Smooth muscle cell (in vitro differentiated cells): ENCODE measurements around the gene CORO1A. TPM values are rescaled to one million over a fixed set of nuclear protein-coding genes. Genes with fewer than 3 reads are reported as not detected.

ENCODE experiments used
- DNase-seq: peaks from one replicate; lab custom pipeline; 2025; ENCODE audit not compliant: unreplicated experiment; lab: John Stamatoyannopoulos, UW
- H2AFZ ChIP-seq: fragments of 200-600 bp; sonication (generic); 2 replicates; pipeline ENCODE4 v1.6.0; 2016; ENCODE audit warnings: antibody characterized with exemption, low read depth, mild to moderate bottlenecking
- H3F3A ChIP-seq: fragments of 200-600 bp; sonication (generic); 2 replicates; pipeline ENCODE4 v1.6.0; 2017; ENCODE audit warnings: antibody characterized with exemption, low read depth
- H3K27ac ChIP-seq: fragments of 200-600 bp; sonication (generic); 2 replicates; pipeline ENCODE4 v1.5.1; 2016; ENCODE audit warnings: low read depth, mild to moderate bottlenecking
- H3K27me3 ChIP-seq: fragments of 200-600 bp; sonication (generic); 2 replicates; pipeline ENCODE4 v1.6.1; 2016; ENCODE audit warnings: low read depth, mild to moderate bottlenecking
- H3K36me3 ChIP-seq: fragments of 200-600 bp; sonication (generic); 2 replicates; pipeline ENCODE4 v1.5.1; 2016; ENCODE audit warnings: low read depth
- H3K4me1 ChIP-seq: fragments of 200-600 bp; sonication (generic); 2 replicates; pipeline ENCODE4 v1.5.1; 2016; ENCODE audit warnings: low read depth
- H3K4me2 ChIP-seq: fragments of 200-600 bp; sonication (generic); 2 replicates; pipeline ENCODE4 v1.6.0; 2016; ENCODE audit warnings: mild to moderate bottlenecking
- H3K4me3 ChIP-seq: fragments of 200-600 bp; sonication (generic); 2 replicates; pipeline ENCODE4 v1.5.1; 2016; ENCODE audit warnings: mild to moderate bottlenecking
- H3K79me2 ChIP-seq: fragments of 200-600 bp; sonication (generic); 2 replicates; pipeline ENCODE4 v1.6.0; 2016; ENCODE audit warnings: low read depth, mild to moderate bottlenecking
- H3K9ac ChIP-seq: fragments of 200-600 bp; sonication (generic); 2 replicates; pipeline ENCODE4 v1.6.0; 2016; ENCODE audit warnings: low read depth
- H3K9me3 ChIP-seq: fragments of 200-600 bp; sonication (generic); replicated peaks from 2 replicates; pipeline ENCODE4 v1.5.1; 2016; ENCODE audit warnings: low read depth
- H4K20me1 ChIP-seq: fragments of 200-600 bp; sonication (generic); 2 replicates; pipeline ENCODE4 v1.6.0; 2016; ENCODE audit warnings: low read depth
- WGBS: methylation state at CpG from one replicate; pipeline ENCODE4 v1.1.7; 2016; ENCODE audit warnings: low lambda C conversion rate; 5-methylcytosine and 5-hydroxymethylcytosine counted together
- polyA plus RNA-seq: library from polyadenylated mRNA; unstranded; fragments of >200 nt; fragmentation: Nextera tagmentation; extraction: Ambion mirVana; gene quantifications from 2 replicates; pipeline ENCODE4 v1.2.1, GENCODE V29; 2016
- total RNA-seq: library from RNA; depleted of rRNA; stranded (reverse); fragments of >200 nt; gene quantifications from 2 replicates; pipeline ENCODE4 v1.2.3, GENCODE V29; 2014
- TF ChIP-seq, protein P1 (sequence below): fragments of 200-600 bp; sonication (generic); IDR thresholded peaks from 2 replicates; pipeline ENCODE4 v1.5.1; 2017; ENCODE audit warnings: borderline replicate concordance, mild to moderate bottlenecking, antibody characterized with exemption; ENCODE audit not compliant: insufficient read depth, poor library complexity, severe bottlenecking

CORO1A gene
- total and polyA plus RNA-seq, 2 experiments from 2014 or later = 5.1 to 6.3 TPM

- Histone ChIP-seq H2AFZ (no peak overlapping the region), H3K4me3 (no peak overlapping the region), H3K4me1 (no peaks in the 10 kb centered on the region), H3F3A (no peaks in the 10 kb centered on the region), H4K20me1 (no peaks in the 10 kb centered on the region), H3K9ac (no peak overlapping the region), H3K36me3 (no peaks in the 10 kb centered on the region), H3K27ac (no peak overlapping the region), H3K4me2 (no peak overlapping the region), H3K27me3 (no peaks in the 10 kb centered on the region), H3K79me2 (no peaks in the 10 kb centered on the region), H3K9me3 (peaks cover 6% of the 10 kb centered on the region)
- WGBS = 86% methylated on average over 3 of the region's 3 CpGs
- TF ChIP-seq, protein P1, sequence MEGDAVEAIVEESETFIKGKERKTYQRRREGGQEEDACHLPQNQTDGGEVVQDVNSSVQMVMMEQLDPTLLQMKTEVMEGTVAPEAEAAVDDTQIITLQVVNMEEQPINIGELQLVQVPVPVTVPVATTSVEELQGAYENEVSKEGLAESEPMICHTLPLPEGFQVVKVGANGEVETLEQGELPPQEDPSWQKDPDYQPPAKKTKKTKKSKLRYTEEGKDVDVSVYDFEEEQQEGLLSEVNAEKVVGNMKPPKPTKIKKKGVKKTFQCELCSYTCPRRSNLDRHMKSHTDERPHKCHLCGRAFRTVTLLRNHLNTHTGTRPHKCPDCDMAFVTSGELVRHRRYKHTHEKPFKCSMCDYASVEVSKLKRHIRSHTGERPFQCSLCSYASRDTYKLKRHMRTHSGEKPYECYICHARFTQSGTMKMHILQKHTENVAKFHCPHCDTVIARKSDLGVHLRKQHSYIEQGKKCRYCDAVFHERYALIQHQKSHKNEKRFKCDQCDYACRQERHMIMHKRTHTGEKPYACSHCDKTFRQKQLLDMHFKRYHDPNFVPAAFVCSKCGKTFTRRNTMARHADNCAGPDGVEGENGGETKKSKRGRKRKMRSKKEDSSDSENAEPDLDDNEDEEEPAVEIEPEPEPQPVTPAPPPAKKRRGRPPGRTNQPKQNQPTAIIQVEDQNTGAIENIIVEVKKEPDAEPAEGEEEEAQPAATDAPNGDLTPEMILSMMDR = no peak
- no peak for DNase-seq
These were observed 35.4 kb upstream of the CORO1A start for GRCh38 chr16:30147843-30148510.

- DNase-seq = no peak
- H3K27me3 ChIP-seq = no peaks in the 10 kb centered on the region
- H3K36me3 ChIP-seq = no peaks in the 10 kb centered on the region
- H3F3A ChIP-seq = no peaks in the 10 kb centered on the region
- TF ChIP-seq, protein P1 = no peak
- no peaks in the 10 kb centered on the region for H4K20me1 ChIP-seq
- no peak overlapping the region for H3K4me3 ChIP-seq
- H3K79me2 ChIP-seq = no peaks in the 10 kb centered on the region
- no peak overlapping the region for H3K27ac ChIP-seq
- no peaks in the 10 kb centered on the region for H3K4me1 ChIP-seq
- H3K9me3 ChIP-seq = peaks cover 6% of the 10 kb centered on the region
- H2AFZ ChIP-seq = no peak overlapping the region
- no peak overlapping the region for H3K9ac ChIP-seq
- WGBS = 93% methylated on average over 5 of the region's 5 CpGs
- H3K4me2 ChIP-seq = no peak overlapping the region
These were observed 34.0 kb upstream of the CORO1A start for GRCh38 chr16:30149250-30149930.

- peaks cover 6% of the 10 kb centered on the region for H3K9me3 ChIP-seq
- WGBS = 87% methylated on average over 7 of the region's 7 CpGs
These were observed 32.3 kb upstream of the CORO1A start for GRCh38 chr16:30151091-30151490.

More at GRCh38 chr16:30151091-30151490, 32.3 kb upstream of the CORO1A start:
- Histone ChIP-seq H3K9ac (no peak overlapping the region), H3K4me1 (no peaks in the 10 kb centered on the region), H3K27ac (no peak overlapping the region), H2AFZ (no peak overlapping the region), H3K4me2 (no peak overlapping the region), H3K79me2 (no peaks in the 10 kb centered on the region), H4K20me1 (no peaks in the 10 kb centered on the region), H3F3A (no peaks in the 10 kb centered on the region), H3K36me3 (no peaks in the 10 kb centered on the region), H3K4me3 (no peak overlapping the region), H3K27me3 (no peaks in the 10 kb centered on the region)
- TF ChIP-seq, protein P1 = no peak
- no peak for DNase-seq
